NCI-H187 (cell line): ENCODE data around the gene RGS1.
"Not testable (repeated sequence)": the region's sequence is repeated elsewhere in the genome, so short reads cannot be mapped to it uniquely, and the experiment has no call there.

Experiments used
- DNase-seq, 2 experiments: peaks; one replicate each; lab custom pipeline; 2025; lab: John Stamatoyannopoulos, UW

RGS1 gene, protein sequence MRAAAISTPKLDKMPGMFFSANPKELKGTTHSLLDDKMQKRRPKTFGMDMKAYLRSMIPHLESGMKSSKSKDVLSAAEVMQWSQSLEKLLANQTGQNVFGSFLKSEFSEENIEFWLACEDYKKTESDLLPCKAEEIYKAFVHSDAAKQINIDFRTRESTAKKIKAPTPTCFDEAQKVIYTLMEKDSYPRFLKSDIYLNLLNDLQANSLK

DNA sequence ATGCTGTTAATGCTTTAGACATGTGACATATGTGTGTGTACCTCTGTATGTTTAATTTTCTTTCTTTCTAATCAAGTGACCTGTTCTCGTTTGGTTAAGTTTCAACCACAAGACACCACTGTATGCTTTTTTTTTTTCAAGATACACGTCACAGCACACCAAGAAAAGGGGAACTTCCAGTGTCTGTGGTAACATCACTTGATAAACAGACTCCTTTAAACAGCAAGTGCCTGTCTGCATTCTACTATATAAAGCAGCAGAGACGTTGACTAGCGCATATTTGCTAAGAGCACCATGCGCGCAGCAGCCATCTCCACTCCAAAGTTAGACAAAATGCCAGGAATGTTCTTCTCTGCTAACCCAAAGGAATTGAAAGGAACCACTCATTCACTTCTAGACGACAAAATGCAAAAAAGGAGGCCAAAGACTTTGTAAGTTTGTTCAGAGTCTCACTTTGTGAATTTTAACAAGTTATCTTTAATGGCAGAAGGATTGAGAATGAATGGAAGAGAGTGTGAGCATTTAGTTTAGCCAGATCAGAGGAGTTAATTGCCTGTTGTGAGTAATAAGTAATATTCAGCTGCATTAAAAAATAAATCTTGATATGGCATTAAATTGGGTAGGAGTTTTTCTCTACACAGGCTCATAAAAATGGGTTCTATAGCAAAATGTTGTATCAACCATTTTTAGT is at the start of gene RGS1:
RGS1 (plus strand) TSS at position 275 of the 691 bp plus-strand sequence; CDS start at position 295, 20 bp downstream.
- DNase-seq, result no peak

DNA sequence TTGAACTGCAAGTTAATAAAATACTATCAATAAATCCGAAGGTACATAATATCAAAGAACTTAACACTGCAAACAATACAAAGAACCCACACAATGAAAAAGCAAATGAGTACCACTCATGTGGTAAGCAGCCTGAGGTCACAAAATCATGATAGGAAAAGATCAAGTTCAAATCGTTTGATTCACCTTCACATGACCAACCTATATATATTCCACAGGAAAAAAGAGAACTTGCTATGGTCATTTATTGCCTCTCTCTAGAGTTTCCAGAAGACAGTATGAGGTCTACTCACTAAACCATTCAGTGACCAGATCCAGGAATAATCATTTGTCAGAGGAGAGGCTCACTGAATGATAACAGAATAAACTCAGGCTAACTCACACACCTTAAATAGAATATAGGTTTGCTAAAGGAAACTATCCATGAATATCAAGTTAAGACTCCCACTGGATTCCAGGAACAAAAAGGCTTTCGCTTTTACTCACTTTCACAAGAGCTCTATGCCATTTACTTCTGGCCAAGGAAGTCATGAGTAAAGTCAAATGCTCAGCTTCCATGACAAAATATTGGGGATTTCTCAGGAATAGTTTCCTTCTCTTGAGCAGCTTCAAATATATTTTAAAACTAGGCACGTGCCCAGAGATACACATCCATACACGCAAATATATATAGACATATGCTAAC is 48.3 kb upstream of the RGS1 start:
- no peak for DNase-seq

DNA sequence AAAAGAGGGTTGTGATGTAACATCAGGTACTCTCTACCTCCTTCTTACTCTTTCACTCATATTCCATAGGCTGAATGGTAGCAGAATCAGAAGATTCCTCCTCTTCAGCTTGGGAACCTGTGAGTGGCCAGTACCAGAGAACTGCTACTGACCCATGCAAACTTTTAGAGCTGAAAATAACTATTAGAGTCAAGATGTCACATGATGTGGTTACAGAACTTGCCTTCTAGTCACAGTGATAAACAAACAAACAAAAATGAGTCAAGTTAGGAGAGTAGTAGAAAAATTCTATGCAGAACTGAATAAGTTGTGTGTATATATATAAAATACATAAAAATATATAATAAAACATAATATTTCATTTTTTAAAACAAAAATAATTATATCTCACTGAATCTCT is 47.6 kb upstream of the RGS1 start:
- no peak for DNase-seq

DNA sequence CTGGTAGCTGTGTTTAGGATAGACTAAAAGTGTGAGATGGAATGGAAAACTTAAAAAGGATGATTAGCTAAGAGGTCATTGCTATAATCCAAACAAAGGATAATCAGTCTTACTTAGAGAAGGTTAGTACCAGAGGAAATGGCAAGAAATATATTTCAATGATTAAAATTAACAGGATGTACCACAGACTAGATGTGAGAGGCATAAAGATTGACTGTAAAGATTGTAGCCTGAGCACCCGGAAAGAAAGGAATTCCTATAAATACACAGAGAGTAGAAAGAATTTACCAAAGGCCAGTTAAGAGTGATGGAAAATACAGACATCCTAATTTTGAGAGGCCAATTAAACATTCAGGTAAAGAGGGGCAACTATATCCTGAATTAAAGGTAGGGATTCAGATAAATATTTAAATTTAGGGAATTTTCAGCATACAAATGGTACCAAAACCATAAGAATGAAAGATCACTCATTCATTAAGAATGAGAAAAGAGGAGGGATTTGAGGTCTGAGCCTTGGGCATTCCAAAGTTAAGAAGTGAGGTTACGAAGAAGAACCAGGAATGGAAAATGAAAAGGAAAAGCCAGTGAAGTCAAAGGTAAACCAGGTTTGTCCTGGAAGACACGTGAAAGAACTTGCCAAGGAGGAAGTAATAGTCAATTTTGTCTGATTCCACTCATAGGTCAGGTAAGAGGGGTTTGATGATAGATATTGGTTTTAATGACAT is 46.4 kb upstream of the RGS1 start:
- DNase-seq, result no peak

DNA sequence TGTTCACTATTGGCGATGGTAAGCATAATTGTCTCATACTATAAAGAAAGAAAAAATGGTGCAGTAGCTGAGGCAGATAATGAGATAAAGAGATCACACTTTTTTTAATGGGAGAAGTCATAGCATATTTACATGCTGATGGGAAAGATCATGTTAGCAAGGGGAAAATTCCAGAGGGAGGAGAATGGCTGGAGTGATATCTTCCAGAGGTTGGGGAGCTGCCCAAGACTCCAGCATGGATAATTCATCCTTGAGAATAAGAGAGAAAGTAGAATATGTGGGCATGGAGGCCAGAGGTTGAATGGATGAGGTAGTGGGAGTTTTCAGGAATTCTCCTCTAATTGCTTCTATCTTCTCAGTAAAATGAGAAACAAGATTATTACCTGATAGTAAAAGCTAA is 45.8 kb upstream of the RGS1 start:
- DNase-seq, result no peak

DNA sequence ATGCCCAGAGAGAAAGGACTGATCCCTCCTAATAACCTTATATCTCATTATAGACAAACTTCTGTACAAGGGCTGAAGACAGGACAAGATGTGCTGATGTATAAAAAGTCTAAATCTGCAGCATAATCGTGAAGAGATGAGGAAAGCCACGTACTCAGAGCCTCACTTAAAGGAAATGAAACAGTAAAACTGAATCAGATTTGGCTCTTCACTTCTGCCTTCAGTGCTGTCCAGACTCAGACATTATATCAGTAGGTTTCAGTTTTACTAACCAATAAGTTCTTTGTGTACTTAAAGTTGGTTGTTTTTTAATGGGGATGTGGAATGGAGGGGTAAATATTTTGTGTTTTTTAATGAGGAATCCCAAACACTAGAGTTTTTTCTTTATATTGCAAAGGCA is 45.3 kb upstream of the RGS1 start:
- DNase-seq, result no peak

DNA sequence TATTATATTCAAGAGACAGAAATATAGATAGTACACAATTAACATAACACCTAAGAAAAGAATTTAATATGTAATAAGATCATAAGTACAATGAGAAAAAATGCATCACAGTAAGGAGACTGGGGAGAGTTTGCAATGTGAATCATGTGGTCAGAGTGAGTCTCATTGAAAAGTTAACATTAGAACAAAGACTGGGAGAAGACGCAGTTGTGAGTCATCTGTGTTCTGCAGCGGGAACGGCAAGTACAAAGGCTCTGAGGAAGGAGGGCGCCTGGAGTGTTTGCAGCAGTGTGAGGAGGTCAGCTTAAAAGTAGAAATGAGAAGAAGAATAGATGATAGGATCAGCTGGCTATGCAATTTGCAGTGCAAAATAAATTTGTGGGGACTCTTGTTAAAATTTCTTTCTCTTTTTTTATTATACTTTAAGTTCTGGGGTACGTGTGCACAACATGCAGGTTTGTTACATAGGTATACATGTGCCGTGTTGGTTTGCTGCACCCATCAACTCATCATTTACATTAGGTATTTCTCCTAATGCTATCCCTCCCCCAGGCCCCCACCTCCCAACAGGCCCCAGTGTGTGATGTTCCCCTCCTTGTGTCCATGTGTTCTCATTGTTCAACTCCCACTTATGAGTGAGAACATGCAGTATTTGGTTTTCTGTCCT is 44.4 kb upstream of the RGS1 start:
- DNase-seq, result not testable (repeated sequence)

DNA sequence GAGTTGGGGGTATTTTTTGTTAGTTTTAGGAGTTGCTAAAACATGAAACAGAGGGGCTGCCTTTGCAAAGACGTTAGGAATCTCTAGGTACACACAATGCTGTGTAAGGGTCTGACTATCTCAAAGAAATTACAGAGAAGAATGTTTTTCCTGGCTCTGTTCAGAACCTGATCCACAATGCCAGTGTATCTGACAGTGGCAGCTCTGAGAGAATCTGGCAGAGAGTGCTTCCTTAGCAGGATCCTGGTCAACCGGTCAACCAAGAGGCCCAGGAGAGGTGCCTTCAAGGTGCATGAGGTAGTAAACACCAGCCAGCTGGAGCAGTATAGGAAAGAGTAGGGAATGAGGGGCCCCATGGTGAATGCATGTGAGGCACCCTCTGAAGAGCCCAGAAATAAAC is 40.9 kb upstream of the RGS1 start:
- no peak for DNase-seq

DNA sequence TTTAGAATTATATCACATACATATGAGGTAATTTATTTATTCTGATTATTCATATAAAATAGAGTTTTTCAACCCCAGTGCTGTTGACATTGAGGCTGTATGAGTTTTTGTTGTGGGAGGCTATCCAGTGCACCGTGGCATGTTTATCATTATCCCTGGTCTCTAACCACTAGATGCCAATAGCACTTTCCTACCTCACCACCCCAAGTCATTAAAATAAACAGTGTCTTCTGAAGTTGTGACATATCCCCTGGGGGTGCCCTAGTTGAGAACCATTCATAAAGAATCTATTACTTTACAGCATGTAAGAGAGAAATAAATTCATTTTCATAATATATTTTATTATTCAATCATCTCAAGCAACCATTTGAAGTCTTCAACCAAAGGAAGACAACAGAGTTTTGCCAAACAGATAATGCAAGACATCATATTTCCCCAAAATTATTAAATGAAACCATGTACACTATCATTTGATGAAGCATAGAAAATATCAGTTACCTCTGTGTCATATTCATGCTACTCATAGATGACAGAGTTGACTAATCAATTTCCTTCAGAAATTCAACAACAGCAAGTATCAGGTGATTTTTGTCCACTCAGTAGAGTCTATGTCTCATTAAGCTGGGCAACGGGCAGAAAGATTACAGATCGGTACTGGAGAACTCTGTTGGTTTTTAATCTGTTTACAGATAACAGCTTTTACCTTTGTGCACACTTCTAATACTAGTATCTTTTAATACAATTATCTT is 39.5 kb upstream of the RGS1 start:
- no peak for DNase-seq

DNA sequence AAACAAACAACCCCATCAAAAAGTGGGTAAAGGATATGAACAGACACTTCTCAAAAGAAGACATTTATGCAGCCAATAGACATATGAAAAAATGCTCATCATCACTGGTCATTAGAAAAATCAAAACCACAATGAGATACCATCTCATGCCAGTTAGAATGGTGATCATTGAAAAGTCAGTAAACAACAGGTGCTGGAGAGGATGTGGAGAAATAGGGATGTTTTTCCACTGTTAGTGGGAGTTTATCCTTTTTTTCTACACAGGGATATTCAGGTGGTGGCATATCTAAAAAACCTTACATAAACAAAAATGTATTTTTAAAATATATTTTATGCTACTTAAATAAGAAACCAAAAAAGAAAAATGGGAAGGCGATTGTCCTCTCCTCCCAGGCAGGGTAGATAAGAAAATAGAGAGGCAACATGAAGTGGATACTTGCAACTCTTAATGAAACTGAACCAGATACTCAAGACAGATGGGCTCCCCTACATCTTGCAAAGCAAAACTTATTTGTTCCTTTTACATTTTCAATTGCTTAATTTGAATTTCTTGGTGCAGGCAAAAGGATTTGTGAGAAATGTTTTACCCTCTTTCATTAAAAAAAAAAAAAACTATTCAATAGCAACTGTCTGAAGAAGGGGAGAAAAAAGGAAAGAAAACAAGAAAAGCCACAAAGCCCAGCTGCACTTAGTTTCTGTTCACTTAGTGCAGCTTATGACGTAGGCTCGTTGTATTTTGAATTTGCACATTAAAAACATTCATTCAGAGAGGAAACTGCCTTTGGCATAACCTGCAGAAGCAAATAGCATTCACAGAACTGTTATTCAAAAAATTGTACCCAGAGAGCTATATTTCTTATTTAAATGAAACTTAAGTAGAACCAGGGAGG is 36.9 kb upstream of the RGS1 start:
- DNase-seq, result no peak

DNA sequence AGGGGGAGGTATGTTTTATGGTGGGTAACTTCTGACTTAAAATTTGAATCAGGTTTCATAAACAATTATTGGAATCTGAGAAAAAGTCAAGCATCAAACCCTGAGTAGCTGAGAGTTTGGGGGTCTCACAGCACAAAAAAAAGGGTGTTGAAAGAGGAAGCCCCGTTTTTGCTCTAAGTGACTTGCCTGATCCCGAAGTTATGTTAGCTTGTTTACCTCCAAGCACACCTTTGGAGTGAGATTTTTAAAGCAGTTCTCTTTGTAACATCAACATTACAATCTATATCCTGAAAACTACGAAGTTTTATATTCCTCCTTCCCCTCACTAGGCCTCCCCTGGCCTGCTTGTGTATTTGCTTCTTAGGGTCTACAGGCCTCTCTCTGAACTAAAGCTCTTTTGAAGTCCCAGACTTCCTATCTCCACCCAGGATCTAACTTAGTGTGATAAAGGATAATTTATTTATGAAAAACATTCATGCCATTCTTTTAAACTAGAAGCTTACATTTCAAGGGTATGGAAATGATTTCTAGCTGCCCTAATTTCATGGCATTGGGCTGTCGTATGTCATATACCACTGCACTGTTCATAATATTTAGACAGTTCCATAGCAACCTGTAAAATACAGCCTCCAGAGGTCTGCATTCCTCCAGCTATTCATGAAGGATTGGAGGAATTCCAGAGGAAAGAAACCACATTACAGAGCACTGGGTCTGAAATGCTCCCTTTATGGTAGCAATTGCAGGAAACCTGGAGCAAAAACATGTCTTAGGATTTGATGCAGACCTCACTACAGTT is 36.1 kb upstream of the RGS1 start:
- no peak for DNase-seq

DNA sequence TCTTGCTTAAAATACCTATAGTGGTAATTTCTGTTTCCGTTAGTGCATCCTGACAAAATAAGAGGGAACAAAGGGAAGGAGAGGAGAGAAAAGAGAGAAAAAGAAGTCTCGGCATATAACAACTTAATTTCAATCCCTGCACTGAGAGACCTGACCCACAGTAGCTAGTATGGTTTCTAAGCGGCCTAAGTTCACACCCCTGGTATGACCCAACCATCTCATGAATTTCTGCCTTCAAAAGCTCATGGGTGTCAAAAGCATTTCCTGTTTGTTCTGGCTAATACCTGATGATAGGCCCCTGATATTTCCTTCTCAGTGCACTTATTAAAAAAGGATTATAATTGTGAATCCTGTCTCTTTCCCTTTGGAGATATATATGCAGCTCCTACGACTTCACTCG is 32.1 kb upstream of the RGS1 start:
- no peak for DNase-seq

DNA sequence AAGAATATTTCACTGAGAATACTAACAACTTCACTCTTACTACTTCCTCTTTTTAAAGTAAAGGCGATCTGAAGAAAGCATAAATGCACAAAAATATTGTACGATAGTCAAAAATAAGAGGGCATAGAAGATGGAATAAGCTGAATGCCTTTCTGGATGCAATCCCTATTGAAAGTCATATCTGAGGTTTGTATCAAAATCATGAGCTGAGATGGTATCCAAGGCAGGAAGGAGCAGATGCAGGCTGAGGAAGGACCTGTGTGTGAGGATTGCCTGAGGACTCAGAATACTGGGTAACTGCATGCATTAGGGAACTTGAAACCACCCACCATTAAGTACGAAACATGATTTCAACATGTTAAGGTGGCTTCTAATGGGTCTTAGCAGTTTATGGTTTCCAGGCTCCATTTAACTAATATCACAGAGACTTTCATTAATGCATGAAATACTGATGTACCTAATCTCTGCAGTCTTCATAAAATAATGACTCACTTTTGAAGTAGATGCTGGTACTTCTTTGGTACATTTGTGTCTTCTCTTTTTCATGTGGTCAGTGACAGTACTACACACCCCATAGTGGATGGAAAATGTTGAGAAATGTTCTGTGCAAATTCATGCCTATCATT is 29.6 kb upstream of the RGS1 start:
- DNase-seq, result no peak

DNA sequence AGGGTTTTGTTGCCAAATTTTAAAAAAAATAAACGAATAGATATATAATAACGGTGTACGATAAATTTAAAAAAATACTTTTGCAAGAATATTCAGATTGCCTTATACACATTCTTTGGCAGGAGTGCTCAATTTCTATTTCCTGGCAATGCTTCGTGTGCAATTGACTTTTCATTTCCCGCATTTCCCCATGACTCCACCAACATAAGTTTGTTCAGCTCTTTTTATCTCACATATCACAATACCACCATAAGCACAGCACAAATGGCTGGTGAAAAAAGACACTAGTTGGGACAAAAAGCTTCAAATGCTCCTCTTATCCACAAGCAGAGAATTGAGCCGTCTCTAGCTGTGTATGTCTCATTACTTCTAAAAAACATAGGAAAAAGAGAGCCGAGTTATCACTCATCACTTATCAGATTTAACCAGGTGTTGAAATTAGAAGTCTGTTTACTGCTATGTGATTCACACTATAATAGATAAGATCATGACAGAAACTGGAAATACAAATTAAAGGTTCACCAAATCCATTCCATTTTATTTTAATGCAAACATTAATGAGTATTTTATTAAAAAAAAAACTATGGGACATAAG is 28.9 kb upstream of the RGS1 start:
- DNase-seq, result no peak

DNA sequence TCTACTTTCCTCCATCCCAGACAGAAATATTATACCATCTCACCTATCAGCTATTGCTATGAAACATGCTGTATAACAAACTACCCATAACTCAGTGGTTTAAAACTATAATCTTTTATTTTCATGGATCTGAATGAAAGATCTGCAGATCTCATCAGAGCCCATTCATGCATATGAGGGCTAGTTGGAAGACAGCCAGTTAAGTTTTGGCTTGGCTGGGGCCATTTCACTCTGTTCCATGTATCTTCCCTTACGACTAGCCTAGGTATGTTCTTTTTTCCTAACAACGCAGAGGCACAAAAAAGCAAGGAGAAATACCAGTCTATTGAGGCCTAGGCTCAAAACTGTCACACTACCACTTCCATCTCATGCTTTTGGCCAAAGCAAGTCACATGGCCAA is 28.1 kb upstream of the RGS1 start:
- no peak for DNase-seq

DNA sequence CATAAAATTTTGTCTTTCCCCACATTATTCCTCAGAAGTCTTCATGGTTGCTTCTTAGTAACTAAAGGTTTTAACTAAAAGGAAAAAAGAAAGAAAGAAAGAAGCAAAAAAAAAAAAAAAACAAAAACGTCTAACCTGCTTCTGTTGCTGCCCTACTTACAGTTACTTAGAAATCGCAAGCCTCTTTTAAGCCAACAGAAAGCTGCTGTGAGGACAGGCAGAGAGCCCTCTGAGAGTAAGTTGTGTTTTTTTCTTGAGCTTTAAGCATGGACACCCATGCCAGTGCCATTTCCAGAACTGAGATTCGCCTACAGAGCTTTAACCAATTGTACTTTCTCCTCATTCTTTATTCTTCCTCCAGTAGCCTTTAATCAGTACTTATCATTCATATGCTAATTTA is 25.6 kb upstream of the RGS1 start:
- DNase-seq, result no peak

DNA sequence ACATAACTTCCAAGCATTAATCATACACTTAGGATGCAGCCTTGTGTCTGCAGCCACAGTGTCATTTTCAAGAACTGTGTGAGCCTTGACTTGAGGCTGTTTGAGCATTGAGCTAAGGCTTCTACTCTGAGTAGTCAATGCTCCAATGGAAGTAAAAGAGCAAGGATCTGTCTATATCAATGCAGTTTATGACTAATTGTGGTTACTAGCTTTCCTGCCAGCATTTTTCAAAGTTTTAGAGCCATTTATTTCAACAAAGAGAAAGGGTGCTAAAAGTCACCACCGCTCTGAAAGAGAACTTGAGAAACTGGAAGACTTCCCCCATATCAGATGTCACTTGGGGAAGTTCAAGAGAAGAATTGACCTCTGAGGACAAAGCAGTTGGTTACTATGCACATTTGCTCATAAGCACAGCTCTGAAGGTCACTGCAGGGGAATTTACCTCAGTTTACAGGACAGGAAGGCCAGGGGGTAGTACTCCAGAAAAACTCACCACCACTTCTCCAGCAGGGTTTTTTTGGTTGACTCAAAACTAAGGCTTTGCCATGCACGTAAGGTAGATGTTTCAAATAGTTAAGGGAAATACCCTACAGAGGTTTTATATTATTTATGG is 24.5 kb upstream of the RGS1 start:
- no peak for DNase-seq

DNA sequence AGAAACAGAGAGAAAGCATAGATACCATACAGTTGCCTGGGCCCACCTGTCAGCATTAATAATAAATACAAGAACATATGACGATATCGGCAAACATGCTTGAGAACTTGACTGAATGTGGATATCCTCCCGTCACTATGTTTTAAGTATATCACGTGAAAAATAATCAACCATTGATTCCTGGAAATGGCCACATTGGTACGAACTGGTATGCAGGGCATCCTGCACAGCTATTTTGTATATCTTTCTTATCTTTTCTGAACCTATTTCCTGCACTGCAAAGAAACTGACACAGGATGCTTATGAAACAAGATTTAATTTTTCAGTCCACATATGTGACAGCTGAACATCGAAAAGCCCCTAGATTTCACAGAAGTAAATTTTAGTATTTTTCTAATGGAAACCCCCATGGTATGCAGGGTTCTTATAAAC is 22.8 kb upstream of the RGS1 start:
- no peak for DNase-seq
